ENCODE results near the gene HMG20A. TPM values are rescaled to one million over a fixed set of nuclear protein-coding genes. Genes with fewer than 3 reads are reported as not detected.

The HMG20A gene
- 100 to 1,000 TPM in 1 of 6 donors, 10 to 100 TPM in 5; 33.1 to 155 (median 39.3) TPM for total RNA-seq

DNA sequence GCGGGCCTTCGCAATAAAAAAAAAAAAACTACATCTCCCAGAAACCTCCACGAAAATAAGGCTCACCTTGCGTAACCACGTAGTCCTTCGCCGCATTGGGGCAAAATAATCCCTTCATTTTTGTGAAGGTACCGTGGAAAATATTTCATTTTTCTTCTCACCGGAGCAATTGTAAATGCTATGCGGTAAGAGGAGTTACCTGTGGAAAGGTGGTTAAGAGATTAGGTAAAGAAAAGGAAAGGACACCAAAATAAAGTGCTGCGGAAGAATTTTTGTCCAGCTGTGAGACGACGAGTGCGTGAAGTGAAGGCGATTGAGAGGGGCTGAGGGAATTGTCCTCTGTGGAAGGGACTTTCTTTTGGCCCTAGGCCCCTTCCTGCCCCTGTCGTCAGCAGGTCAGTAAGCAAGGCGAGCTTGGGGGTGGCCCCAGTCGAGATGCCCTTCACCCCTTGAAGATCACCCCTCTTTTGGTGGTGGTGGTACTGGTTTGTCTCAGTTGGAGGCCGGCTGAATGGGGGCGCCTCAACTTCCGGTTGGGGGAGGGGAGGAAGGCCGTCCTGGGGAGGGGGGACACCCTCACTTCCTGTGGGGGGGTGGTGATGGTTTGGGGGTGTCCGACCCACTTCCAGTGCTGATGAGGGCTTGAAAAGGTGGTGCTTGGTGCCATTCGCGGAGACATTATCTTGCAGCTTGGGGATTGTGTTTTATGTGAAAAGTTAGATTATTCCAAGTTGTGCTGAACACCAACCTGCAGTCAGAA, at the start of gene HMG20A:
HMG20A (plus strand) TSS at position 279 of the 760 bp plus-strand sequence. CDS start 37,520 bp downstream, outside the sequence.
- 1 to 2% methylated on average over 25 of the region's 25 CpGs for WGBS, 2 donors
- Histone ChIP-seq H3K36me3 (no peaks in the 10 kb centered on the region), H3K9me3 (no peaks in the 10 kb centered on the region), H3K4me1 (peaks cover 37 to 39% (median 37%) of the 10 kb centered on the region in 4 donors), H3K27me3 (no peaks in the 10 kb centered on the region), H3K4me3 (peak within 1 kb of the TSS; percentile 71 to 91 (median 82)), H3K27ac (peak within 1 kb of the TSS; percentile 94 to 97 (median 96))
- DNase-seq (peak; percentile 27 to 36), ATAC-seq (ENCODE audit: low FRiP score in 2 of 2) (peak; percentile 74 to 83)
- TF ChIP-seq POLR2AphosphoS5 (IDR thresholded peaks at IDR 0.05) (peak; percentile 48 to 52), POLR2A (IDR thresholded peaks at IDR 0.05) (peak in 3 of 4 donors; percentile 21 to 52 (median 51))
- TF ChIP-seq, protein P1, sequence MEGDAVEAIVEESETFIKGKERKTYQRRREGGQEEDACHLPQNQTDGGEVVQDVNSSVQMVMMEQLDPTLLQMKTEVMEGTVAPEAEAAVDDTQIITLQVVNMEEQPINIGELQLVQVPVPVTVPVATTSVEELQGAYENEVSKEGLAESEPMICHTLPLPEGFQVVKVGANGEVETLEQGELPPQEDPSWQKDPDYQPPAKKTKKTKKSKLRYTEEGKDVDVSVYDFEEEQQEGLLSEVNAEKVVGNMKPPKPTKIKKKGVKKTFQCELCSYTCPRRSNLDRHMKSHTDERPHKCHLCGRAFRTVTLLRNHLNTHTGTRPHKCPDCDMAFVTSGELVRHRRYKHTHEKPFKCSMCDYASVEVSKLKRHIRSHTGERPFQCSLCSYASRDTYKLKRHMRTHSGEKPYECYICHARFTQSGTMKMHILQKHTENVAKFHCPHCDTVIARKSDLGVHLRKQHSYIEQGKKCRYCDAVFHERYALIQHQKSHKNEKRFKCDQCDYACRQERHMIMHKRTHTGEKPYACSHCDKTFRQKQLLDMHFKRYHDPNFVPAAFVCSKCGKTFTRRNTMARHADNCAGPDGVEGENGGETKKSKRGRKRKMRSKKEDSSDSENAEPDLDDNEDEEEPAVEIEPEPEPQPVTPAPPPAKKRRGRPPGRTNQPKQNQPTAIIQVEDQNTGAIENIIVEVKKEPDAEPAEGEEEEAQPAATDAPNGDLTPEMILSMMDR (IDR thresholded peaks at IDR 0.05): no peak

DNA sequence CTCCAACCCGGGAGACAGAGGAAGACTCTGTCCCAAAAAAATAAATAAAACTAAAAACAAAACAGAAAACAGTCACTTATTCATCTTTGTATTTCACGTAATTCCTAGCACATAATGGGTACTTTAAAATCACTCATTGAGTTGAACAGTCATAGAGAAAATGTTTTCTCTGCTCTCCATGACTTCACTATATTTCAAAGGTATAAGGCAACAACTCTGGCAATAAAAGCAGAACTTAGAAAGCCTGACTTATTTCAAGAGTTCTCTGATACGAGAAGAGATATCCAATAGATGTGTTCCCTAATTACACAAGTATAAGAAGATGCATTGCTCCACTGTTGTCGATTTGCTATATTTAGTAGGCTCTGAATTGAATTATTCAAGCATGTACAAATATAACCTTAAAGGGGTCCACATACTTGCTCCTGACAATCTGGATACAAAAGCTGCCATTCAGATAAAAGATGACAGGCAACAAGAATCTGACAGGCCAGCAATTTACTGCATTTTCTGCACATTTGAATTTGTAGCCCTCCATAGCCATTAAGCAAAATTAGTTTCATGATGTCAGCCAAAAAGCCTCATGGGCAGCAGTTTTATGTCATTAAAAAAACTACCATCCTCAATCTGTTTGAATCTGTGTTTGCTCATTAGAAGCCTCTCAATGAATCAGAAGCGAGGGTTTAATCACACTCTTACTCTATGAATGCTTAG, 48.7 kb upstream of the HMG20A start:
- 83 to 88% methylated on average over 5 of the region's 5 CpGs for WGBS, 2 donors
- H3K36me3 ChIP-seq: no peaks in the 10 kb centered on the region
- H3K4me1 ChIP-seq: no peaks in the 10 kb centered on the region
- DNase-seq: no peak
- no peaks in the 10 kb centered on the region for H3K9me3 ChIP-seq
- no peak for ATAC-seq (ENCODE audit: low FRiP score in 2 of 2)
- no peaks in the 10 kb centered on the region for H3K27me3 ChIP-seq
- no peak overlapping the region for H3K4me3 ChIP-seq
- no peak overlapping the region for H3K27ac ChIP-seq
- no peak for TF ChIP-seq EP300 (IDR thresholded peaks at IDR 0.05)
- no peak for TF ChIP-seq POLR2AphosphoS5 (IDR thresholded peaks at IDR 0.05)
- TF ChIP-seq POLR2A (IDR thresholded peaks at IDR 0.05): no peak
- TF ChIP-seq, protein P1 (IDR thresholded peaks at IDR 0.05): no peak

DNA sequence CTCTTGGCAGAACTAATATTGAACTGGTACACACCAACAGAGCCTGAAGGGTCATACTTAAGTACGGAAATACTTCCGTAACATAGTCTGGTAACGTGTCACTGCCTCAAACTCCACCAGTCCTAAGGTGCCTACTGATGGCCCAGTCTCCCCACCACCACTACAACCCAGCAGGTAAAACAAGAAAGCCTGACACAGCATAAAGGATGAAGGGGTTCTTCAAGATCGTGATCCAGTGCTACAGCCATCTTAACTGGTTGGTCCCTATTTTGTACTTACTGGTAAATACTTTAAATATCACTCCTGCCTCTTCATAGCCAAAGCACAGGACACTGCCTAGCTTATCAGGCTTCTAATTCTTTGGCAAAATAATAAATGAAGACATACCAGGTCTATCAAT, 47.2 kb upstream of the HMG20A start:
- TF ChIP-seq, protein P1 (IDR thresholded peaks at IDR 0.05): no peak
- no peak for TF ChIP-seq POLR2A (IDR thresholded peaks at IDR 0.05)
- TF ChIP-seq EP300 (IDR thresholded peaks at IDR 0.05): no peak
- no peak for TF ChIP-seq POLR2AphosphoS5 (IDR thresholded peaks at IDR 0.05)
- Histone ChIP-seq H3K4me3 (no peak overlapping the region), H3K9me3 (no peaks in the 10 kb centered on the region), H3K27ac (no peak overlapping the region), H3K27me3 (no peaks in the 10 kb centered on the region), H3K36me3 (no peaks in the 10 kb centered on the region), H3K4me1 (no peaks in the 10 kb centered on the region)
- 83 to 85% methylated on average over 4 of the region's 4 CpGs for WGBS, 2 donors
- ATAC-seq (ENCODE audit: low FRiP score in 2 of 2) (no peak), DNase-seq (no peak)

DNA sequence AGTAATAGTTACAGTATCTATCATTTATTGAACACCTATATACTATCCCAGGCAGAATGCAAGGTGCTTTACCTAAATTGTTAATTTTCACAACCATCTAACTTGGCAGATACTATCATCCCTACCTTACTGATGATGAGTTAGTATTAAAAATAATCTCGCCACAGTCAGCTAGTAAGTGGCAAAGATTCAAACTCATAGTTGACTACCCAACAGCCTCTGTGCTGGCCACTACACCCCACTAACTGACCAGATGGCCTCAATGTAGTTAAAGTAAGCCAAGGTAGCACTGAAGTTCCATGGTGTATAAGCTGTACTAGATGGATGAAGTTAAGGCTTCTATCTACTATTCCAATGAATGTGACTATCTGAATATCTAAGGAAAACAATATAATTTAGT, 45.6 kb upstream of the HMG20A start:
- 83 to 96% methylated on average over 1 of the region's 1 CpG for WGBS, 2 donors
- no peaks in the 10 kb centered on the region for H3K27me3 ChIP-seq
- no peaks in the 10 kb centered on the region for H3K9me3 ChIP-seq
- H3K4me3 ChIP-seq: no peak overlapping the region
- H3K36me3 ChIP-seq: no peaks in the 10 kb centered on the region
- TF ChIP-seq, protein P1 (IDR thresholded peaks at IDR 0.05): no peak
- TF ChIP-seq EP300 (IDR thresholded peaks at IDR 0.05) (no peak), POLR2AphosphoS5 (IDR thresholded peaks at IDR 0.05) (no peak), POLR2A (IDR thresholded peaks at IDR 0.05) (no peak)
- H3K27ac ChIP-seq: no peak overlapping the region
- no peaks in the 10 kb centered on the region for H3K4me1 ChIP-seq
- no peak for DNase-seq
- no peak for ATAC-seq (ENCODE audit: low FRiP score in 2 of 2)
